NT2/D1 (cell line): ENCODE measurements around the gene ACP2.

Experiments
- SUZ12 ChIP-seq: IDR thresholded peaks from 2 replicates; pipeline ENCODE4 v1.6.1; 2011; ENCODE audit not compliant: insufficient read length, insufficient read depth; ENCODE audit errors: extremely low read depth
- YY1 ChIP-seq: IDR thresholded peaks from 2 replicates; pipeline ENCODE4 v1.6.1; 2011; ENCODE audit not compliant: insufficient read length, insufficient read depth
- ZNF274 ChIP-seq: IDR thresholded peaks from 2 replicates; pipeline ENCODE4 v1.6.1; 2011; ENCODE audit warnings: mild to moderate bottlenecking, low read depth, low read length

GRCh38 chr11:47268448-47269001 lies 19.9 kb upstream of the ACP2 start:
- no peak for TF ChIP-seq SUZ12
- no peak for TF ChIP-seq ZNF274
- no peak for TF ChIP-seq YY1
